ENCODE data around the gene MAGI1.

DNA sequence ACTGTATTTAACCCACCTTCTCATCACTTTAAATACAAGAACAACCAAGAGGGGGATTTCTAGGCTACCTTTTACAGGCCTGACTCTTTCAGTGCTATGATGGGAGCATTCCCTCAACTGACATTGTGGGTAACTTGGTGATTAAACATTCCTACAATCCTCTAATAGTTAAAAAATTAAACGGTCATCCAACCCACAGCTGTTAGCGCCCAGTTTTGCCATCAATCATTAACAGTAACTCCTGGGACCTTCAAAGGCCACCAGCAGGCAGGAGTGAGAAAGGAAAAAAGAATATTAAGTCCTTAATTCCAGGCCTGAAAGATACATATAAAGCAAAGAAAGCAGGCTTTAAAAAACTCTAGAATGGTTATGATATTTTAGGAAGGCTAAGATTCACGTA is 512.1 kb downstream of the MAGI1 start:
- TF ChIP-seq ARNTL (CRISPR knock-in tag; IDR thresholded peaks at IDR 0.05; ENCODE audit: borderline replicate concordance, low read depth) (no peak), OSR1 (CRISPR knock-in tag; IDR thresholded peaks at IDR 0.05) (no peak), RARB (CRISPR knock-in tag; IDR thresholded peaks at IDR 0.05) (no peak), ZFP3 (CRISPR knock-in tag; IDR thresholded peaks at IDR 0.05) (no peak), CSDC2 (CRISPR knock-in tag; IDR thresholded peaks at IDR 0.05) (no peak), PPARA (CRISPR knock-in tag; IDR thresholded peaks at IDR 0.05; ENCODE audit: borderline replicate concordance) (no peak), ZNF565 (CRISPR knock-in tag; conservative IDR thresholded peaks at IDR 0.05; ENCODE audit: low read depth) (no peak), ZNF8 (CRISPR knock-in tag; IDR thresholded peaks at IDR 0.05) (no peak)
- TF ChIP-seq, protein P1, sequence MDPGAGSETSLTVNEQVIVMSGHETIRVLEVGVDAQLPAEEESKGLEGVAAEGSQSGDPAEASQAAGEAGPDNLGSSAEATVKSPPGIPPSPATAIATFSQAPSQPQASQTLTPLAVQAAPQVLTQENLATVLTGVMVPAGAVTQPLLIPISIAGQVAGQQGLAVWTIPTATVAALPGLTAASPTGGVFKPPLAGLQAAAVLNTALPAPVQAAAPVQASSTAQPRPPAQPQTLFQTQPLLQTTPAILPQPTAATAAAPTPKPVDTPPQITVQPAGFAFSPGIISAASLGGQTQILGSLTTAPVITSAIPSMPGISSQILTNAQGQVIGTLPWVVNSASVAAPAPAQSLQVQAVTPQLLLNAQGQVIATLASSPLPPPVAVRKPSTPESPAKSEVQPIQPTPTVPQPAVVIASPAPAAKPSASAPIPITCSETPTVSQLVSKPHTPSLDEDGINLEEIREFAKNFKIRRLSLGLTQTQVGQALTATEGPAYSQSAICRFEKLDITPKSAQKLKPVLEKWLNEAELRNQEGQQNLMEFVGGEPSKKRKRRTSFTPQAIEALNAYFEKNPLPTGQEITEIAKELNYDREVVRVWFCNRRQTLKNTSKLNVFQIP (CRISPR knock-in tag; IDR thresholded peaks at IDR 0.05; ENCODE audit: borderline replicate concordance, low read depth) = no peak
- TF ChIP-seq, protein P2, sequence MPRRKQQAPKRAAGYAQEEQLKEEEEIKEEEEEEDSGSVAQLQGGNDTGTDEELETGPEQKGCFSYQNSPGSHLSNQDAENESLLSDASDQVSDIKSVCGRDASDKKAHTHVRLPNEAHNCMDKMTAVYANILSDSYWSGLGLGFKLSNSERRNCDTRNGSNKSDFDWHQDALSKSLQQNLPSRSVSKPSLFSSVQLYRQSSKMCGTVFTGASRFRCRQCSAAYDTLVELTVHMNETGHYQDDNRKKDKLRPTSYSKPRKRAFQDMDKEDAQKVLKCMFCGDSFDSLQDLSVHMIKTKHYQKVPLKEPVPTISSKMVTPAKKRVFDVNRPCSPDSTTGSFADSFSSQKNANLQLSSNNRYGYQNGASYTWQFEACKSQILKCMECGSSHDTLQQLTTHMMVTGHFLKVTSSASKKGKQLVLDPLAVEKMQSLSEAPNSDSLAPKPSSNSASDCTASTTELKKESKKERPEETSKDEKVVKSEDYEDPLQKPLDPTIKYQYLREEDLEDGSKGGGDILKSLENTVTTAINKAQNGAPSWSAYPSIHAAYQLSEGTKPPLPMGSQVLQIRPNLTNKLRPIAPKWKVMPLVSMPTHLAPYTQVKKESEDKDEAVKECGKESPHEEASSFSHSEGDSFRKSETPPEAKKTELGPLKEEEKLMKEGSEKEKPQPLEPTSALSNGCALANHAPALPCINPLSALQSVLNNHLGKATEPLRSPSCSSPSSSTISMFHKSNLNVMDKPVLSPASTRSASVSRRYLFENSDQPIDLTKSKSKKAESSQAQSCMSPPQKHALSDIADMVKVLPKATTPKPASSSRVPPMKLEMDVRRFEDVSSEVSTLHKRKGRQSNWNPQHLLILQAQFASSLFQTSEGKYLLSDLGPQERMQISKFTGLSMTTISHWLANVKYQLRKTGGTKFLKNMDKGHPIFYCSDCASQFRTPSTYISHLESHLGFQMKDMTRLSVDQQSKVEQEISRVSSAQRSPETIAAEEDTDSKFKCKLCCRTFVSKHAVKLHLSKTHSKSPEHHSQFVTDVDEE (CRISPR knock-in tag; IDR thresholded peaks at IDR 0.05) = no peak
- TF ChIP-seq, protein P3, sequence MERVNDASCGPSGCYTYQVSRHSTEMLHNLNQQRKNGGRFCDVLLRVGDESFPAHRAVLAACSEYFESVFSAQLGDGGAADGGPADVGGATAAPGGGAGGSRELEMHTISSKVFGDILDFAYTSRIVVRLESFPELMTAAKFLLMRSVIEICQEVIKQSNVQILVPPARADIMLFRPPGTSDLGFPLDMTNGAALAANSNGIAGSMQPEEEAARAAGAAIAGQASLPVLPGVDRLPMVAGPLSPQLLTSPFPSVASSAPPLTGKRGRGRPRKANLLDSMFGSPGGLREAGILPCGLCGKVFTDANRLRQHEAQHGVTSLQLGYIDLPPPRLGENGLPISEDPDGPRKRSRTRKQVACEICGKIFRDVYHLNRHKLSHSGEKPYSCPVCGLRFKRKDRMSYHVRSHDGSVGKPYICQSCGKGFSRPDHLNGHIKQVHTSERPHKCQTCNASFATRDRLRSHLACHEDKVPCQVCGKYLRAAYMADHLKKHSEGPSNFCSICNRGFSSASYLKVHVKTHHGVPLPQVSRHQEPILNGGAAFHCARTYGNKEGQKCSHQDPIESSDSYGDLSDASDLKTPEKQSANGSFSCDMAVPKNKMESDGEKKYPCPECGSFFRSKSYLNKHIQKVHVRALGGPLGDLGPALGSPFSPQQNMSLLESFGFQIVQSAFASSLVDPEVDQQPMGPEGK (CRISPR knock-in tag; IDR thresholded peaks at IDR 0.05; ENCODE audit: borderline replicate concordance) = no peak
